Hepatocyte (in vitro differentiated cells): Measurements from ENCODE around the gene MAMSTR. TPM values are rescaled to one million over a fixed set of nuclear protein-coding genes. Genes with fewer than 3 reads are reported as not detected.
A peak's percentile ranks its signal among the peaks of the same experiment; 100 is the strongest.
"Not testable (repeated sequence)": the region's sequence is repeated elsewhere in the genome, so short reads cannot be mapped to it uniquely, and the experiment has no call there.

Source experiments
- DNase-seq: peaks from one replicate; pipeline ENCODE4 v3.0.0-alpha.2; 2016; ENCODE audit warnings: low spot score
- H2AFZ ChIP-seq: fragments of 200-600 bp; sonication (generic); 2 replicates; pipeline ENCODE4 v1.6.0; 2016; ENCODE audit warnings: antibody characterized with exemption, mild to moderate bottlenecking
- H3K27ac ChIP-seq: fragments of 200-600 bp; sonication (generic); 2 replicates; pipeline ENCODE4 v1.5.1; 2016; ENCODE audit warnings: mild to moderate bottlenecking
- H3K27me3 ChIP-seq: fragments of 200-600 bp; sonication (generic); 2 replicates; pipeline ENCODE4 v1.6.1; 2016
- H3K36me3 ChIP-seq: fragments of 200-600 bp; sonication (generic); replicated peaks from 2 replicates; pipeline ENCODE4 v1.5.1; 2016; ENCODE audit warnings: low read depth; ENCODE audit not compliant: insufficient read depth
- H3K4me1 ChIP-seq: fragments of 200-600 bp; sonication (generic); 2 replicates; pipeline ENCODE4 v1.5.1; 2016; ENCODE audit warnings: mild to moderate bottlenecking, moderate library complexity; ENCODE audit not compliant: insufficient read depth
- H3K4me2 ChIP-seq: fragments of 200-600 bp; sonication (generic); 2 replicates; pipeline ENCODE4 v1.6.0; 2016
- H3K4me3 ChIP-seq: fragments of 200-600 bp; sonication (generic); 2 replicates; pipeline ENCODE4 v1.5.1; 2016; ENCODE audit warnings: mild to moderate bottlenecking
- H3K79me2 ChIP-seq: fragments of 200-600 bp; sonication (generic); 2 replicates; pipeline ENCODE4 v1.6.0; 2017; ENCODE audit warnings: mild to moderate bottlenecking
- H3K9me2 ChIP-seq: fragments of 200-600 bp; sonication (generic); replicated peaks from 2 replicates; pipeline ENCODE4 v1.6.0; 2017; ENCODE audit warnings: mild to moderate bottlenecking; ENCODE audit not compliant: insufficient read depth
- H3K9me3 ChIP-seq: fragments of 200-600 bp; sonication (generic); 2 replicates; pipeline ENCODE4 v1.5.1; 2016; ENCODE audit warnings: low read depth, mild to moderate bottlenecking
- H4K20me1 ChIP-seq: fragments of 200-600 bp; sonication (generic); 2 replicates; pipeline ENCODE4 v1.6.0; 2016; ENCODE audit warnings: mild to moderate bottlenecking; ENCODE audit not compliant: insufficient read depth, poor library complexity, severe bottlenecking
- CTCF ChIP-seq: fragments of 200-600 bp; sonication (generic); IDR thresholded peaks from 2 replicates; pipeline ENCODE4 v1.5.1; 2016; ENCODE audit warnings: antibody characterized with exemption, mild to moderate bottlenecking; ENCODE audit not compliant: poor library complexity
- EZH2 ChIP-seq: fragments of 200-600 bp; sonication (generic); IDR thresholded peaks from 2 replicates; pipeline ENCODE4 v1.6.1; 2016; ENCODE audit warnings: antibody characterized with exemption, mild to moderate bottlenecking, borderline replicate concordance
- EZH2phosphoT487 ChIP-seq: fragments of 200-600 bp; sonication (generic); IDR thresholded peaks from one replicate; pipeline ENCODE4 v1.6.1; 2018; ENCODE audit warnings: antibody characterized with exemption, mild to moderate bottlenecking, low read depth, moderate library complexity; ENCODE audit not compliant: unreplicated experiment, severe bottlenecking
- WGBS: methylation state at CpG from one replicate; pipeline ENCODE4 v1.1.6; 2016; ENCODE audit warnings: low lambda C conversion rate; ENCODE audit errors: missing lambda C conversion rate; 5-methylcytosine and 5-hydroxymethylcytosine counted together
- polyA plus RNA-seq: library from polyadenylated mRNA; unstranded; fragments of >200 nt; fragmentation: Nextera tagmentation; extraction: Ambion mirVana; gene quantifications from 2 replicates; pipeline ENCODE4 v1.2.1, GENCODE V29; 2016
- total RNA-seq: library from RNA; depleted of rRNA; stranded (reverse); fragments of >200 nt; gene quantifications from 2 replicates; pipeline ENCODE4 v1.2.3, GENCODE V29; 2014

MAMSTR gene
- total and polyA plus RNA-seq, 2 experiments from 2014 or later: 2.3 to 5.2 TPM

GRCh38 chr19:48696353-48697010 lies 23.0 kb downstream of the MAMSTR start:
- no peak for TF ChIP-seq EZH2phosphoT487
- TF ChIP-seq EZH2: peak; percentile 68
- Histone ChIP-seq H2AFZ (peak overlapping the region; percentile 62), H3K9me3 (no peaks in the 10 kb centered on the region), H3K27ac (peak overlapping the region; percentile 94), H3K4me1 (peaks cover 16% of the 10 kb centered on the region), H3K27me3 (no peaks in the 10 kb centered on the region), H3K9me2 (no peaks in the 10 kb centered on the region), H4K20me1 (no peaks in the 10 kb centered on the region), H3K36me3 (no peaks in the 10 kb centered on the region), H3K79me2 (peaks cover 4% of the 10 kb centered on the region), H3K4me2 (peak overlapping the region; percentile 74), H3K4me3 (peak overlapping the region; percentile 31)
- WGBS: 4% methylated on average over 34 of the region's 34 CpGs
- DNase-seq: no peak

GRCh38 chr19:48695743-48696352 lies 23.7 kb downstream of the MAMSTR start, which contains the start of gene FUT2:
FUT2 (plus strand) TSS chr19:48695971; CDS start chr19:48702957, 6,986 bp downstream.
- 23% methylated on average over 14 of the region's 16 CpGs for WGBS
- H2AFZ ChIP-seq: peak within 1 kb of the TSS; percentile 62
- H3K27me3 ChIP-seq: no peaks in the 10 kb centered on the region
- H3K9me2 ChIP-seq: no peaks in the 10 kb centered on the region
- H3K4me1 ChIP-seq: peaks cover 16% of the 10 kb centered on the region
- H3K4me2 ChIP-seq: peak within 1 kb of the TSS; percentile 74
- peak within 1 kb of the TSS; percentile 94 for H3K27ac ChIP-seq
- no peak for TF ChIP-seq EZH2
- TF ChIP-seq EZH2phosphoT487: no peak
- no peak for TF ChIP-seq CTCF
- H4K20me1 ChIP-seq: no peaks in the 10 kb centered on the region
- H3K79me2 ChIP-seq: peaks cover 4% of the 10 kb centered on the region
- peak; percentile 89 for DNase-seq
- H3K9me3 ChIP-seq: no peaks in the 10 kb centered on the region
- no peaks in the 10 kb centered on the region for H3K36me3 ChIP-seq
- H3K4me3 ChIP-seq: peak within 1 kb of the TSS; percentile 31

GRCh38 chr19:48693629-48694028 lies 25.9 kb downstream of the MAMSTR start:
- not testable (repeated sequence) for H2AFZ ChIP-seq

GRCh38 chr19:48689449-48689848 lies 30.1 kb downstream of the MAMSTR start:
- Histone ChIP-seq H3K4me1 (peaks cover 17% of the 10 kb centered on the region), H3K79me2 (no peaks in the 10 kb centered on the region), H3K9me3 (no peaks in the 10 kb centered on the region), H2AFZ (no peak overlapping the region), H3K36me3 (no peaks in the 10 kb centered on the region), H3K4me2 (no peak overlapping the region), H4K20me1 (no peaks in the 10 kb centered on the region), H3K27ac (no peak overlapping the region), H3K4me3 (no peak overlapping the region), H3K27me3 (no peaks in the 10 kb centered on the region), H3K9me2 (no peaks in the 10 kb centered on the region)
- WGBS: 70% methylated on average over 7 of the region's 7 CpGs
- DNase-seq: no peak
- TF ChIP-seq EZH2phosphoT487 (no peak), EZH2 (no peak), CTCF (no peak)

More at GRCh38 chr19:48693629-48694028, 25.9 kb downstream of the MAMSTR start:
- not testable (repeated sequence) for H3K9me2 ChIP-seq, H3K9me3 ChIP-seq, DNase-seq, H3K79me2 ChIP-seq, H3K4me3 ChIP-seq, H3K36me3 ChIP-seq, H3K4me2 ChIP-seq, H3K27ac ChIP-seq, H4K20me1 ChIP-seq, H3K27me3 ChIP-seq
- 89% methylated on average over 9 of the region's 9 CpGs for WGBS
- H3K4me1 ChIP-seq: peaks cover 16% of the 10 kb centered on the region
